ENCODE data around the gene PRH2. TPM values are rescaled to one million over a fixed set of nuclear protein-coding genes. Genes with fewer than 3 reads are reported as not detected.

PRH2 gene
- total RNA-seq, 1 experiment from 2014 or later: not detected

GRCh38 chr12:10941369-10941768 lies 12.3 kb downstream of the PRH2 start:
- peaks cover 10% of the 10 kb centered on the region for H3K9me3 Mint-ChIP-seq (ENCODE audit: low read depth, unreplicated experiment)
- no peak for TF ChIP-seq CTCF (IDR thresholded peaks at IDR 0.05; ENCODE audit: unreplicated experiment)
- H3K36me3 Mint-ChIP-seq (ENCODE audit: insufficient read depth, unreplicated experiment): peaks cover 6% of the 10 kb centered on the region
- no peaks in the 10 kb centered on the region for H3K27me3 Mint-ChIP-seq (ENCODE audit: unreplicated experiment)
- no peak for DNase-seq
- H3K27ac Mint-ChIP-seq (ENCODE audit: unreplicated experiment): peak overlapping the region; percentile 98
- no peak overlapping the region for H3K4me3 Mint-ChIP-seq (ENCODE audit: low read depth, unreplicated experiment)
- BruUV-seq (replicated peaks): no TSS peak
- intact Hi-C loops (cut with micrococcal nuclease; ENCODE audit: unreplicated experiment): no loop called here
- CTCF ChIA-PET: interaction anchor here (1.7 kb wide), 1 partner anchor 230 kb away, joined by 5 read pairs; the partner anchor contains the start of gene SMIM10L1
- H3K4me1 Mint-ChIP-seq (ENCODE audit: low read depth, unreplicated experiment): peaks cover 45% of the 10 kb centered on the region

GRCh38 chr12:10941916-10942607 lies 13.0 kb downstream of the PRH2 start:
- no TSS peak for BruUV-seq (replicated peaks)
- peak; percentile 85 for DNase-seq
- H3K9me3 Mint-ChIP-seq (ENCODE audit: low read depth, unreplicated experiment): peaks cover 11% of the 10 kb centered on the region
- H3K4me3 Mint-ChIP-seq (ENCODE audit: low read depth, unreplicated experiment): peak overlapping the region; percentile 6
- no peak for TF ChIP-seq CTCF (IDR thresholded peaks at IDR 0.05; ENCODE audit: unreplicated experiment)
- peaks cover 45% of the 10 kb centered on the region for H3K4me1 Mint-ChIP-seq (ENCODE audit: low read depth, unreplicated experiment)
- intact Hi-C loops (cut with micrococcal nuclease; ENCODE audit: unreplicated experiment): no loop called here
- H3K27ac Mint-ChIP-seq (ENCODE audit: unreplicated experiment): peak overlapping the region; percentile 98
- H3K36me3 Mint-ChIP-seq (ENCODE audit: insufficient read depth, unreplicated experiment): peaks cover 6% of the 10 kb centered on the region
- H3K27me3 Mint-ChIP-seq (ENCODE audit: unreplicated experiment): no peaks in the 10 kb centered on the region
- CTCF ChIA-PET: interaction anchor here (0.8 to 1.7 kb wide), 3 partner anchors 10 to 257 kb away, joined by 3 to 5 read pairs (median 3); partner anchors contain the start of gene SMIM10L1

- no peak for DNase-seq
- peaks cover 6% of the 10 kb centered on the region for H3K36me3 Mint-ChIP-seq (ENCODE audit: insufficient read depth, unreplicated experiment)
Observed at GRCh38 chr12:10943167-10943566, 14.1 kb downstream of the PRH2 start.

GRCh38 chr12:10952645-10953044 lies 23.6 kb downstream of the PRH2 start:
- peaks cover 16% of the 10 kb centered on the region for H3K4me1 Mint-ChIP-seq (ENCODE audit: low read depth, unreplicated experiment)
- CTCF ChIA-PET: no interaction called here

More at GRCh38 chr12:10943167-10943566, 14.1 kb downstream of the PRH2 start:
- BruUV-seq (replicated peaks): no TSS peak
- Mint-ChIP-seq H3K4me3 (ENCODE audit: low read depth, unreplicated experiment) (no peak overlapping the region), H3K9me3 (ENCODE audit: low read depth, unreplicated experiment) (peaks cover 12% of the 10 kb centered on the region), H3K27me3 (ENCODE audit: unreplicated experiment) (no peaks in the 10 kb centered on the region), H3K4me1 (ENCODE audit: low read depth, unreplicated experiment) (peaks cover 45% of the 10 kb centered on the region), H3K27ac (ENCODE audit: unreplicated experiment) (peak overlapping the region; percentile 98)
- intact Hi-C loops (cut with micrococcal nuclease; ENCODE audit: unreplicated experiment): no loop called here
- CTCF ChIA-PET: interaction anchor here (1.7 kb wide), 1 partner anchor 228 kb away, joined by 5 read pairs; the partner anchor contains the start of gene SMIM10L1
- TF ChIP-seq CTCF (IDR thresholded peaks at IDR 0.05; ENCODE audit: unreplicated experiment): no peak

More at GRCh38 chr12:10952645-10953044, 23.6 kb downstream of the PRH2 start:
- H3K4me3 Mint-ChIP-seq (ENCODE audit: low read depth, unreplicated experiment): no peak overlapping the region
- intact Hi-C loops (cut with micrococcal nuclease; ENCODE audit: unreplicated experiment): no loop called here
- H3K27ac Mint-ChIP-seq (ENCODE audit: unreplicated experiment): no peak overlapping the region
- no peaks in the 10 kb centered on the region for H3K36me3 Mint-ChIP-seq (ENCODE audit: insufficient read depth, unreplicated experiment)
- no TSS peak for BruUV-seq (replicated peaks)
- TF ChIP-seq CTCF (IDR thresholded peaks at IDR 0.05; ENCODE audit: unreplicated experiment): no peak
- H3K9me3 Mint-ChIP-seq (ENCODE audit: low read depth, unreplicated experiment): peaks cover 7% of the 10 kb centered on the region
- no peak for DNase-seq
- H3K27me3 Mint-ChIP-seq (ENCODE audit: unreplicated experiment): no peaks in the 10 kb centered on the region

Data from Calu3 (cell line).